ENCODE measurements around the gene FHL3.
A peak's percentile ranks its signal among the peaks of the same experiment; 100 is the strongest.

The FHL3 gene

GRCh38 chr1:38026592-38027200 is 21.4 kb upstream of the FHL3 start:
- Mint-ChIP-seq H3K27ac (no peak overlapping the region), H3K9me3 (no peaks in the 10 kb centered on the region), H3K36me3 (peaks cover 16% of the 10 kb centered on the region), H3K4me1 (peaks cover 53% of the 10 kb centered on the region), H3K27me3 (no peaks in the 10 kb centered on the region), H3K4me3 (no peak overlapping the region)

GRCh38 chr1:38025664-38026063 is 20.4 kb upstream of the FHL3 start:
- H3K4me1 Mint-ChIP-seq, result peaks cover 43% of the 10 kb centered on the region
- H3K9me3 Mint-ChIP-seq, result no peaks in the 10 kb centered on the region
- H3K36me3 Mint-ChIP-seq, result peaks cover 16% of the 10 kb centered on the region
- no peak overlapping the region for H3K4me3 Mint-ChIP-seq
- no peak overlapping the region for H3K27ac Mint-ChIP-seq
- H3K27me3 Mint-ChIP-seq, result no peaks in the 10 kb centered on the region

- Mint-ChIP-seq H3K27ac (no peak overlapping the region), H3K27me3 (no peaks in the 10 kb centered on the region)
Observed at GRCh38 chr1:38025233-38025632, 19.9 kb upstream of the FHL3 start.

GRCh38 chr1:38022810-38023209 is 17.5 kb upstream of the FHL3 start:
- Mint-ChIP-seq H3K4me1 (peaks cover 23% of the 10 kb centered on the region), H3K4me3 (no peak overlapping the region), H3K9me3 (no peaks in the 10 kb centered on the region), H3K27ac (no peak overlapping the region), H3K36me3 (peaks cover 20% of the 10 kb centered on the region), H3K27me3 (no peaks in the 10 kb centered on the region)

More at GRCh38 chr1:38025233-38025632, 19.9 kb upstream of the FHL3 start:
- Mint-ChIP-seq H3K4me3 (no peak overlapping the region), H3K9me3 (no peaks in the 10 kb centered on the region), H3K36me3 (peaks cover 16% of the 10 kb centered on the region), H3K4me1 (peaks cover 39% of the 10 kb centered on the region)

GRCh38 chr1:38021969-38022368 is 16.7 kb upstream of the FHL3 start:
- Mint-ChIP-seq H3K9me3 (no peaks in the 10 kb centered on the region), H3K4me3 (no peak overlapping the region), H3K4me1 (peaks cover 15% of the 10 kb centered on the region), H3K36me3 (peaks cover 21% of the 10 kb centered on the region), H3K27ac (no peak overlapping the region), H3K27me3 (no peaks in the 10 kb centered on the region)

- no peaks in the 10 kb centered on the region for H3K27me3 Mint-ChIP-seq
- H3K36me3 Mint-ChIP-seq, result peaks cover 17% of the 10 kb centered on the region
- H3K4me1 Mint-ChIP-seq, result peaks cover 25% of the 10 kb centered on the region
- no peak overlapping the region for H3K4me3 Mint-ChIP-seq
- H3K9me3 Mint-ChIP-seq, result no peaks in the 10 kb centered on the region
- H3K27ac Mint-ChIP-seq, result no peak overlapping the region
Observed at GRCh38 chr1:38020396-38020795, 15.1 kb upstream of the FHL3 start.

- Mint-ChIP-seq H3K4me1 (peaks cover 36% of the 10 kb centered on the region), H3K27ac (peak overlapping the region; percentile 12), H3K27me3 (no peaks in the 10 kb centered on the region), H3K36me3 (peaks cover 13% of the 10 kb centered on the region), H3K4me3 (no peak overlapping the region), H3K9me3 (no peaks in the 10 kb centered on the region)
Observed at GRCh38 chr1:38018864-38019343, 13.6 kb upstream of the FHL3 start.

- H3K36me3 Mint-ChIP-seq, result peaks cover 8% of the 10 kb centered on the region
- peak overlapping the region; percentile 62 for H3K27ac Mint-ChIP-seq
- H3K27me3 Mint-ChIP-seq, result no peaks in the 10 kb centered on the region
- H3K4me3 Mint-ChIP-seq, result peak overlapping the region; percentile 19
- no peaks in the 10 kb centered on the region for H3K9me3 Mint-ChIP-seq
- peaks cover 56% of the 10 kb centered on the region for H3K4me1 Mint-ChIP-seq
Observed at GRCh38 chr1:38015978-38016725, 10.8 kb upstream of the FHL3 start.

- Mint-ChIP-seq H3K9me3 (no peaks in the 10 kb centered on the region), H3K4me3 (peak overlapping the region; percentile 98), H3K36me3 (peaks cover 8% of the 10 kb centered on the region), H3K27me3 (no peaks in the 10 kb centered on the region), H3K27ac (no peak overlapping the region), H3K4me1 (peaks cover 65% of the 10 kb centered on the region)
Observed at GRCh38 chr1:38014724-38015424, 9.6 kb upstream of the FHL3 start.

- Mint-ChIP-seq H3K36me3 (peaks cover 8% of the 10 kb centered on the region), H3K27ac (no peak overlapping the region), H3K4me1 (peaks cover 72% of the 10 kb centered on the region), H3K9me3 (no peaks in the 10 kb centered on the region), H3K27me3 (no peaks in the 10 kb centered on the region), H3K4me3 (peak overlapping the region; percentile 98)
Observed at GRCh38 chr1:38014171-38014570, 8.9 kb upstream of the FHL3 start.

GRCh38 chr1:38013227-38013622 is 7.9 kb upstream of the FHL3 start:
- Mint-ChIP-seq H3K4me3 (peak overlapping the region; percentile 98), H3K9me3 (no peaks in the 10 kb centered on the region), H3K27ac (peak overlapping the region; percentile 97), H3K27me3 (no peaks in the 10 kb centered on the region), H3K36me3 (peaks cover 4% of the 10 kb centered on the region), H3K4me1 (peaks cover 70% of the 10 kb centered on the region)

- Mint-ChIP-seq H3K27ac (peak within 1 kb of the TSS; percentile 97), H3K9me3 (no peaks in the 10 kb centered on the region), H3K36me3 (peaks cover 3% of the 10 kb centered on the region), H3K4me3 (peak within 1 kb of the TSS; percentile 98), H3K4me1 (peaks cover 70% of the 10 kb centered on the region), H3K27me3 (no peaks in the 10 kb centered on the region)
Observed at GRCh38 chr1:38012363-38013226, 7.3 kb upstream of the FHL3 start, which contains the start of gene UTP11. TSS of gene UTP11 (plus strand) at chr1:38012734. CDS start at chr1:38012803, 69 bp downstream.

GRCh38 chr1:38009841-38010180 is 4.5 kb upstream of the FHL3 start:
- Mint-ChIP-seq H3K27ac (peak overlapping the region; percentile 98), H3K27me3 (no peaks in the 10 kb centered on the region), H3K9me3 (no peaks in the 10 kb centered on the region), H3K4me1 (peaks cover 54% of the 10 kb centered on the region), H3K4me3 (no peak overlapping the region), H3K36me3 (peaks cover 3% of the 10 kb centered on the region)

GRCh38 chr1:38009088-38009840 is 4.0 kb upstream of the FHL3 start:
- Mint-ChIP-seq H3K36me3 (peaks cover 3% of the 10 kb centered on the region), H3K9me3 (no peaks in the 10 kb centered on the region), H3K27ac (peak overlapping the region; percentile 98), H3K27me3 (no peaks in the 10 kb centered on the region), H3K4me1 (peaks cover 55% of the 10 kb centered on the region), H3K4me3 (peak overlapping the region; percentile 63)

Data from activated naive CD4-positive, alpha-beta T cell treated with anti-CD3 and anti-CD28 coated beads, Interleukin-2, amount 50 U/mL, for 24 hours (primary cell).